Sigmoid colon (tissue), 7 donors: ENCODE data around the gene BPTF. TPM values are rescaled to one million over a fixed set of nuclear protein-coding genes. Genes with fewer than 3 reads are reported as not detected.
"Not testable (repeated sequence)": the region's sequence is repeated elsewhere in the genome, so short reads cannot be mapped to it uniquely, and the experiment has no call there.

Source experiments
- DNase-seq: peaks from one replicate; pipeline ENCODE4 v3.0.0-alpha.2; 2019
- H3K27ac ChIP-seq, 4 donors: fragments of 200-600 bp; sonication (generic); one replicate each; pipeline ENCODE4 v1.5.1; 2016 to 2019; ENCODE audit warnings: mild to moderate bottlenecking in 1 of 4
- H3K27me3 ChIP-seq, 3 donors: fragments of 200-600 bp; sonication (generic); one replicate each; pipeline ENCODE4 v1.5.1; 2019; ENCODE audit warnings: mild to moderate bottlenecking in 1 of 3
- H3K36me3 ChIP-seq, 4 donors: fragments of 200-600 bp; sonication (generic); one replicate each; pipeline ENCODE4 v1.5.1; 2016 to 2019
- H3K4me1 ChIP-seq, 4 donors: fragments of 200-600 bp; sonication (generic); one replicate each; pipeline ENCODE4 v1.5.1; 2017 to 2019
- H3K4me3 ChIP-seq, 4 donors: fragments of 200-600 bp; sonication (generic); one replicate each; pipeline ENCODE4 v1.5.1; 2017 to 2019; ENCODE audit warnings: mild to moderate bottlenecking in 2 of 4, moderate library complexity in 1 of 4
- H3K9me3 ChIP-seq, 4 donors: fragments of 200-600 bp in 3 of 4; sonication (generic) in 3 of 4; one replicate each; pipeline versions ENCODE4 v1.5.1 to v1.6.1; 2013 to 2019
- CTCF ChIP-seq, 4 experiments: fragments of 450-650 bp in 3 of 4; fragments of 200-600 bp in 1 of 4; IDR thresholded peaks; one replicate each; pipeline ENCODE4 v1.5.1; 2016 to 2019; ENCODE audit warnings: antibody characterized with exemption in 4 of 4, mild to moderate bottlenecking in 3 of 4, moderate library complexity in 2 of 4
- EP300 ChIP-seq, 4 donors: sonication (generic); formaldehyde crosslinking; IDR thresholded peaks; one replicate each; pipeline ENCODE4 v1.6.1; 2017; ENCODE audit warnings: antibody characterized with exemption in 4 of 4
- POLR2A ChIP-seq, 2 donors: fragments of 450-650 bp; IDR thresholded peaks; one replicate each; pipeline ENCODE4 v1.6.1; 2016; ENCODE audit warnings: antibody characterized with exemption in 2 of 2, mild to moderate bottlenecking in 2 of 2, moderate library complexity in 2 of 2
- POLR2AphosphoS5 ChIP-seq, 4 donors: sonication (generic); formaldehyde crosslinking; IDR thresholded peaks; one replicate each; pipeline ENCODE4 v1.6.1; 2017; ENCODE audit warnings: antibody characterized with exemption in 4 of 4
- WGBS, 2 donors: extraction: QIAGEN DNeasy Blood & Tissue Kit; methylation state at CpG; one replicate each; pipeline ENCODE4 v1.1.7; 2013; 5-methylcytosine and 5-hydroxymethylcytosine counted together
- intact Hi-C: fragments of 100-400 bp; cut with DNase I; formaldehyde crosslinking; loops from one replicate; pipeline ENCODE4 v1.15.1; 2023
- polyA plus RNA-seq, 3 donors: library from polyadenylated mRNA; stranded (reverse); fragments of 200-250 nt; gene quantifications; one replicate each; pipeline ENCODE4 v1.2.3, GENCODE V29; 2013
- total RNA-seq, 4 donors: library from RNA; depleted of rRNA; stranded (reverse); fragments of >200 nt; gene quantifications; one replicate each; pipeline ENCODE4 v1.1.0, GENCODE V29; 2016
- donor health status: healthy with polysubstance abuse.
- donor health status: Bipolar disorder and iron deficiency.
- donor health status: healthy.

BPTF gene
- total and polyA plus RNA-seq, 7 donors = 8.4 to 91.1 (median 64.6) TPM

DNA sequence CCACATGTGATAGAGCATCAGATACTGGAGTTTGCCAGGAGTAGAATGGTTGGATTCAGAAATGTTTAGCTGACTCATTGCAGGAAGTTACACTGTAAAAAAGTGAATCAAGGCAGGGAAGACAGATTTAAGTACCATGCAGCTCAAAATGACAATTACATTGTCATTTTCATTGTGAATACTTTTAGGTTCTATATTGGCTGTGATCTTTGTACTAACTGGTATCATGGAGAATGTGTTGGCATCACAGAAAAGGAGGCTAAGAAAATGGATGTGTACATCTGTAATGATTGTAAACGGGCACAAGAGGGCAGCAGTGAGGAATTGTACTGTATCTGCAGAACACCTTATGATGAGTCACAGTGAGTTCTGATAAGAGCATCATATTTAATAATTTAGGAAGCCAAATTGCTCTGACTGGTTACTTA lies 137.9 kb downstream of the BPTF start:
- not testable (repeated sequence) for H3K27ac ChIP-seq, H3K27me3 ChIP-seq, H3K9me3 ChIP-seq, H3K4me3 ChIP-seq, H3K4me1 ChIP-seq
- WGBS, 2 donors = 0 to 2% methylated on average over 1 of the region's 1 CpG
- intact Hi-C loops = loop anchor here (1.0 kb wide), 1 partner anchor 57 kb away; no protein-coding TSS in a partner anchor
- peaks cover 5 to 81% (median 26%) of the 10 kb centered on the region in 4 donors for H3K36me3 ChIP-seq
- TF ChIP-seq CTCF (IDR thresholded peaks at IDR 0.05) = peak; percentile 42 to 74 (median 59)
- DNase-seq = peak; percentile 81

- Histone ChIP-seq H3K4me3 (no peak overlapping the region), H3K27ac (no peak overlapping the region), H3K9me3 (no peaks in the 10 kb centered on the region), H3K36me3 (peaks cover 5 to 75% (median 10%) of the 10 kb centered on the region in 4 donors), H3K4me1 (no peaks in the 10 kb centered on the region), H3K27me3 (no peaks in the 10 kb centered on the region)
- intact Hi-C loops = no loop called here
- no peak for DNase-seq
- TF ChIP-seq POLR2A (IDR thresholded peaks at IDR 0.05) (no peak), CTCF (IDR thresholded peaks at IDR 0.05) (no peak), EP300 (IDR thresholded peaks at IDR 0.05) (no peak), POLR2AphosphoS5 (IDR thresholded peaks at IDR 0.05) (no peak)
- 93 to 95% methylated on average over 7 of the region's 7 CpGs for WGBS, 2 donors
Measured at GRCh38 chr17:67970783-67971182, 145.5 kb downstream of the BPTF start.

- TF ChIP-seq EP300 (IDR thresholded peaks at IDR 0.05) (no peak), POLR2A (IDR thresholded peaks at IDR 0.05) (no peak), POLR2AphosphoS5 (IDR thresholded peaks at IDR 0.05) (no peak), CTCF (IDR thresholded peaks at IDR 0.05) (no peak)
- intact Hi-C loops = no loop called here
- WGBS, 2 donors = 89 to 95% methylated on average over 9 of the region's 9 CpGs
- no peak overlapping the region for H3K4me3 ChIP-seq
- H3K4me1 ChIP-seq = peaks cover 0 to 7% (median 0%) of the 10 kb centered on the region in 4 donors
- H3K27me3 ChIP-seq = no peaks in the 10 kb centered on the region
- no peaks in the 10 kb centered on the region for H3K9me3 ChIP-seq
- no peak for DNase-seq
- peaks cover 0 to 60% (median 1%) of the 10 kb centered on the region in 4 donors for H3K36me3 ChIP-seq
- no peak overlapping the region for H3K27ac ChIP-seq
Measured at GRCh38 chr17:67974185-67974584, 148.9 kb downstream of the BPTF start.

DNA sequence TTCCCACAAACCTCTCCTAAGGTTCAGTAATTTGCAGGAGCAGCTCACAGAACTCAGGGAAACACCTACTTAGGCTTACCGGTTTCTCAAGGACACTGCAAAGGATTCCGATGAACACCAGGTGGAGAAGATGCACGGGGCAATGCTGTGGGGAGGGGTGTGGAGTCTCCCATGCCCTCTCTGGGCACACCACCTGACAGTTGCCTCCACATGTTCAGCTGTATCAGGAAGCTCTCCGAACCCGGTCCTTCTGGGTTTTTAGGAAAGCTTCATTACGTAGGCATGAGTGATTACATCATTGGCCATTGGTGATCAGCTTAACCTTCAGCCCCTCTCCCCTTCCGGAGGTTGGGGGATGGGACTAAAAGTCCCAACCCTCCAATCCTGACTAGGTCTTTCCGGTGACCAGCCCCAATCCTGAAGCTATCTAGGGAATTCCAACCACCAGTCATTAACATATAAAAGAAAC lies 149.3 kb downstream of the BPTF start:
- intact Hi-C loops = no loop called here
- 76 to 78% methylated on average over 8 of the region's 8 CpGs for WGBS, 2 donors
- no peak overlapping the region for H3K27ac ChIP-seq
- H3K27me3 ChIP-seq = no peaks in the 10 kb centered on the region
- peaks cover 0 to 7% (median 0%) of the 10 kb centered on the region in 4 donors for H3K4me1 ChIP-seq
- no peak overlapping the region for H3K4me3 ChIP-seq
- H3K9me3 ChIP-seq = no peaks in the 10 kb centered on the region
- H3K36me3 ChIP-seq = peaks cover 0 to 58% (median 1%) of the 10 kb centered on the region in 4 donors
- DNase-seq = no peak
- TF ChIP-seq POLR2AphosphoS5 (IDR thresholded peaks at IDR 0.05) = no peak
- TF ChIP-seq CTCF (IDR thresholded peaks at IDR 0.05) = no peak
- no peak for TF ChIP-seq EP300 (IDR thresholded peaks at IDR 0.05)
- TF ChIP-seq POLR2A (IDR thresholded peaks at IDR 0.05) = no peak

DNA sequence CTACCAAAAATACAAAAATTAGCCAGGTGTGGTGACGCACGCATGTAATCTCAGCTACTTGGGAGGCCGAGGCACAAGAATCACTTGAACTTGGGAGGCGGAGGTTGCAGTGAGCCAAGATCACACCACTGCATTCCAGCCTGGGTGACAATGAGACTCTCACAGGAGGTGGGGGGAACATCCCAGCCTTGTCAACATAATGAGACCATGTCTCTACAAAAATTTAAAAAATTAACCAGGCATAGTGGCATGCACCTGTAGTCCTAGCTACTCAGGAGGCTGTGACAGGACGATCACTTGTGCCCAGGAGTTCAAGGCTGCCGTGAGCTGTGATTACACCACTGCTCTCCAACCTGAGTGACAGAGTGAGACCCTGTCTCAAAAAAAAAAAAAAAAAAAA lies 151.0 kb downstream of the BPTF start:
- H3K27me3 ChIP-seq, intact Hi-C loops, H3K9me3 ChIP-seq, H3K4me1 ChIP-seq, DNase-seq, H3K27ac ChIP-seq, H3K4me3 ChIP-seq: not testable (repeated sequence)
- peaks cover 0 to 41% (median 0%) of the 10 kb centered on the region in 4 donors for H3K36me3 ChIP-seq
- WGBS, 2 donors = 97% methylated on average over 6 of the region's 6 CpGs
